Measurements from ENCODE around the gene ZNRF1. TPM values are rescaled to one million over a fixed set of nuclear protein-coding genes. Genes with fewer than 3 reads are reported as not detected.

Gene ZNRF1
- total and polyA plus RNA-seq, 4 donors, result 13.2 to 103 (median 54.9) TPM

- Histone ChIP-seq H3K9me3 (ENCODE audit: control insufficient read depth, insufficient read depth, low read length) (peaks cover 18% of the 10 kb centered on the region), H3K4me3 (ENCODE audit: low read depth, low read length) (peak overlapping the region; percentile 96), H3K36me3 (ENCODE audit: control insufficient read depth, insufficient read depth, low read length) (peaks cover 4% of the 10 kb centered on the region), H3K27ac (ENCODE audit: low read depth, low read length) (no peak overlapping the region), H3K27me3 (ENCODE audit: control insufficient read depth, insufficient read depth, low read length) (no peaks in the 10 kb centered on the region), H3K4me1 (ENCODE audit: control insufficient read depth, insufficient read depth, low read length) (peaks cover 7% of the 10 kb centered on the region)
- no peak for DNase-seq (ENCODE audit: low read depth in 4 of 6, low spot score in 6 of 6)
- WGBS (ENCODE audit: insufficient coverage), result 0% methylated on average over 1 of the region's 3 CpGs
These were observed 149.1 kb downstream of the ZNRF1 start for GRCh38 chr16:75147968-75148310.

- H3K4me1 ChIP-seq (ENCODE audit: control insufficient read depth, insufficient read depth, low read length), result peaks cover 7% of the 10 kb centered on the region
- peak within 1 kb of the TSS; percentile 96 for H3K4me3 ChIP-seq (ENCODE audit: low read depth, low read length)
- H3K27me3 ChIP-seq (ENCODE audit: control insufficient read depth, insufficient read depth, low read length), result no peaks in the 10 kb centered on the region
- H3K27ac ChIP-seq (ENCODE audit: low read depth, low read length), result peak within 1 kb of the TSS; percentile 96
- under 1% methylated on average over 83 of the region's 93 CpGs for WGBS (ENCODE audit: insufficient coverage)
- H3K9me3 ChIP-seq (ENCODE audit: control insufficient read depth, insufficient read depth, low read length), result peaks cover 19% of the 10 kb centered on the region
- peaks cover 4% of the 10 kb centered on the region for H3K36me3 ChIP-seq (ENCODE audit: control insufficient read depth, insufficient read depth, low read length)
- peak; percentile 78 to 99 (median 91) for DNase-seq (ENCODE audit: low read depth in 4 of 6, low spot score in 6 of 6)
These were observed 149.7 kb downstream of the ZNRF1 start, which contains the start of gene ZFP1 for GRCh38 chr16:75148311-75149195. Gene ZFP1, plus strand, starts transcription at chr16:75148524. Its CDS starts 4,428 bp downstream, at chr16:75152952.

GRCh38 chr16:75151798-75152197 lies 153.0 kb downstream of the ZNRF1 start:
- no peaks in the 10 kb centered on the region for H3K27me3 ChIP-seq (ENCODE audit: control insufficient read depth, insufficient read depth, low read length)
- H3K36me3 ChIP-seq (ENCODE audit: control insufficient read depth, insufficient read depth, low read length), result peaks cover 17% of the 10 kb centered on the region
- H3K9me3 ChIP-seq (ENCODE audit: control insufficient read depth, insufficient read depth, low read length), result peaks cover 18% of the 10 kb centered on the region
- H3K27ac ChIP-seq (ENCODE audit: low read depth, low read length), result no peak overlapping the region
- WGBS (ENCODE audit: insufficient coverage), result no CpG with 5 or more reads among the region's 2 CpGs
- peaks cover 7% of the 10 kb centered on the region for H3K4me1 ChIP-seq (ENCODE audit: control insufficient read depth, insufficient read depth, low read length)
- DNase-seq (ENCODE audit: low read depth in 4 of 6, low spot score in 6 of 6), result no peak
- no peak overlapping the region for H3K4me3 ChIP-seq (ENCODE audit: low read depth, low read length)

GRCh38 chr16:75152635-75153034 lies 153.8 kb downstream of the ZNRF1 start:
- Histone ChIP-seq H3K4me3 (ENCODE audit: low read depth, low read length) (no peak overlapping the region), H3K9me3 (ENCODE audit: control insufficient read depth, insufficient read depth, low read length) (peaks cover 18% of the 10 kb centered on the region), H3K27me3 (ENCODE audit: control insufficient read depth, insufficient read depth, low read length) (no peaks in the 10 kb centered on the region), H3K4me1 (ENCODE audit: control insufficient read depth, insufficient read depth, low read length) (peaks cover 7% of the 10 kb centered on the region), H3K27ac (ENCODE audit: low read depth, low read length) (no peak overlapping the region), H3K36me3 (ENCODE audit: control insufficient read depth, insufficient read depth, low read length) (peaks cover 20% of the 10 kb centered on the region)
- DNase-seq (ENCODE audit: low read depth in 4 of 6, low spot score in 6 of 6), result no peak

- no peak for DNase-seq (ENCODE audit: low read depth in 4 of 6, low spot score in 6 of 6)
- peaks cover 28% of the 10 kb centered on the region for H3K36me3 ChIP-seq (ENCODE audit: control insufficient read depth, insufficient read depth, low read length)
- WGBS (ENCODE audit: insufficient coverage), result no CpG with 5 or more reads among the region's 1 CpG
- H3K4me1 ChIP-seq (ENCODE audit: control insufficient read depth, insufficient read depth, low read length), result no peaks in the 10 kb centered on the region
- H3K27me3 ChIP-seq (ENCODE audit: control insufficient read depth, insufficient read depth, low read length), result no peaks in the 10 kb centered on the region
- no peak overlapping the region for H3K27ac ChIP-seq (ENCODE audit: low read depth, low read length)
- no peak overlapping the region for H3K4me3 ChIP-seq (ENCODE audit: low read depth, low read length)
- no peaks in the 10 kb centered on the region for H3K9me3 ChIP-seq (ENCODE audit: control insufficient read depth, insufficient read depth, low read length)
These were observed 161.6 kb downstream of the ZNRF1 start for GRCh38 chr16:75160386-75160785.

Other genes with a start within 250 kb of the ZNRF1 start
- 1 to 10 TPM; 3.8 to 7.1 TPM for gene FA2H, start 224.2 kb upstream of the ZNRF1 start, total RNA-seq
- gene FA2H, start 224.2 kb upstream of the ZNRF1 start, polyA plus RNA-seq (ENCODE audit: insufficient read length in 2 of 2), result 10 to 100 TPM; 20.4 to 21.4 TPM
- gene WDR59, start 13.9 kb upstream of the ZNRF1 start, total RNA-seq, result 10 to 100 TPM; 30.2 to 34.8 TPM
- gene WDR59, start 13.9 kb upstream of the ZNRF1 start, polyA plus RNA-seq (ENCODE audit: insufficient read length in 2 of 2), result 100 to 1,000 TPM in 1 of 2 donors, 10 to 100 TPM in 1; 78.2 to 103 TPM
- 1 to 10 TPM; 4.5 to 5.7 TPM for gene LDHD, start 117.8 kb downstream of the ZNRF1 start, total RNA-seq
- 1 to 10 TPM; 8.1 to 9.3 TPM for gene LDHD, start 117.8 kb downstream of the ZNRF1 start, polyA plus RNA-seq (ENCODE audit: insufficient read length in 2 of 2)
- 10 to 100 TPM; 35.6 to 38.8 TPM for gene ZFP1, start 149.5 kb downstream of the ZNRF1 start, total RNA-seq
- gene ZFP1, start 149.5 kb downstream of the ZNRF1 start, polyA plus RNA-seq (ENCODE audit: insufficient read length in 2 of 2), result 10 to 100 TPM; 23.3 to 29.5 TPM
- gene CTRB2, start 208.1 kb downstream of the ZNRF1 start, total RNA-seq, result not detected
- gene CTRB2, start 208.1 kb downstream of the ZNRF1 start, polyA plus RNA-seq (ENCODE audit: insufficient read length in 2 of 2), result under 1 TPM; 0.20 to 0.24 TPM
- gene CTRB1, start 220.0 kb downstream of the ZNRF1 start, total RNA-seq, result not detected
- gene CTRB1, start 220.0 kb downstream of the ZNRF1 start, polyA plus RNA-seq (ENCODE audit: insufficient read length in 2 of 2), result under 1 TPM in 1 of 2 donors, not detected in 1; 0.24 TPM

Data from spinal cord (tissue), 10 donors.